Sigmoid colon (tissue), 7 donors: ENCODE data around the gene MAN2B1. TPM values are rescaled to one million over a fixed set of nuclear protein-coding genes. Genes with fewer than 3 reads are reported as not detected.

Experiments
- DNase-seq: peaks from one replicate; pipeline ENCODE4 v3.0.0-alpha.2; 2019
- H3K27ac ChIP-seq, 4 donors: fragments of 200-600 bp; sonication (generic); one replicate each; pipeline ENCODE4 v1.5.1; 2016 to 2019; ENCODE audit warnings: mild to moderate bottlenecking in 1 of 4
- H3K27me3 ChIP-seq, 3 donors: fragments of 200-600 bp; sonication (generic); one replicate each; pipeline ENCODE4 v1.5.1; 2019; ENCODE audit warnings: mild to moderate bottlenecking in 1 of 3
- H3K36me3 ChIP-seq, 4 donors: fragments of 200-600 bp; sonication (generic); one replicate each; pipeline ENCODE4 v1.5.1; 2016 to 2019
- H3K4me1 ChIP-seq, 4 donors: fragments of 200-600 bp; sonication (generic); one replicate each; pipeline ENCODE4 v1.5.1; 2017 to 2019
- H3K4me3 ChIP-seq, 4 donors: fragments of 200-600 bp; sonication (generic); one replicate each; pipeline ENCODE4 v1.5.1; 2017 to 2019; ENCODE audit warnings: mild to moderate bottlenecking in 2 of 4, moderate library complexity in 1 of 4
- H3K9me3 ChIP-seq, 4 donors: fragments of 200-600 bp in 3 of 4; sonication (generic) in 3 of 4; one replicate each; pipeline versions ENCODE4 v1.5.1 to v1.6.1; 2013 to 2019
- CTCF ChIP-seq, 4 experiments: fragments of 450-650 bp in 3 of 4; fragments of 200-600 bp in 1 of 4; IDR thresholded peaks; one replicate each; pipeline ENCODE4 v1.5.1; 2016 to 2019; ENCODE audit warnings: antibody characterized with exemption in 4 of 4, mild to moderate bottlenecking in 3 of 4, moderate library complexity in 2 of 4
- EP300 ChIP-seq, 4 donors: sonication (generic); formaldehyde crosslinking; IDR thresholded peaks; one replicate each; pipeline ENCODE4 v1.6.1; 2017; ENCODE audit warnings: antibody characterized with exemption in 4 of 4
- POLR2A ChIP-seq, 2 donors: fragments of 450-650 bp; IDR thresholded peaks; one replicate each; pipeline ENCODE4 v1.6.1; 2016; ENCODE audit warnings: antibody characterized with exemption in 2 of 2, mild to moderate bottlenecking in 2 of 2, moderate library complexity in 2 of 2
- POLR2AphosphoS5 ChIP-seq, 4 donors: sonication (generic); formaldehyde crosslinking; IDR thresholded peaks; one replicate each; pipeline ENCODE4 v1.6.1; 2017; ENCODE audit warnings: antibody characterized with exemption in 4 of 4
- WGBS, 2 donors: extraction: QIAGEN DNeasy Blood & Tissue Kit; methylation state at CpG; one replicate each; pipeline ENCODE4 v1.1.7; 2013; 5-methylcytosine and 5-hydroxymethylcytosine counted together
- intact Hi-C: fragments of 100-400 bp; cut with DNase I; formaldehyde crosslinking; loops from one replicate; pipeline ENCODE4 v1.15.1; 2023
- polyA plus RNA-seq, 3 donors: library from polyadenylated mRNA; stranded (reverse); fragments of 200-250 nt; gene quantifications; one replicate each; pipeline ENCODE4 v1.2.3, GENCODE V29; 2013
- total RNA-seq, 4 donors: library from RNA; depleted of rRNA; stranded (reverse); fragments of >200 nt; gene quantifications; one replicate each; pipeline ENCODE4 v1.1.0, GENCODE V29; 2016
- donor health status: healthy with polysubstance abuse.
- donor health status: Bipolar disorder and iron deficiency.
- donor health status: healthy.

MAN2B1 gene
- total and polyA plus RNA-seq, 7 donors = 26.4 to 75.6 (median 59.8) TPM

GRCh38 chr19:12642506-12642905, 24.0 kb downstream of the MAN2B1 start:
- peaks cover 0 to 15% (median 15%) of the 10 kb centered on the region in 4 donors for H3K4me1 ChIP-seq
- no peak for DNase-seq
- H3K9me3 ChIP-seq = no peaks in the 10 kb centered on the region
- H3K27ac ChIP-seq = no peak overlapping the region
- intact Hi-C loops = no loop called here
- no peak overlapping the region for H3K4me3 ChIP-seq
- H3K27me3 ChIP-seq = no peaks in the 10 kb centered on the region
- H3K36me3 ChIP-seq = no peaks in the 10 kb centered on the region
- TF ChIP-seq POLR2A (IDR thresholded peaks at IDR 0.05) = no peak
- TF ChIP-seq POLR2AphosphoS5 (IDR thresholded peaks at IDR 0.05) = no peak
- no peak for TF ChIP-seq EP300 (IDR thresholded peaks at IDR 0.05)
- TF ChIP-seq CTCF (IDR thresholded peaks at IDR 0.05) = no peak
- WGBS, 2 donors = 95 to 96% methylated on average over 26 of the region's 26 CpGs

GRCh38 chr19:12641456-12641855, 25.1 kb downstream of the MAN2B1 start:
- WGBS, 2 donors = 73 to 84% methylated on average over 13 of the region's 13 CpGs
- Histone ChIP-seq H3K27ac (no peak overlapping the region), H3K27me3 (no peaks in the 10 kb centered on the region), H3K4me3 (no peak overlapping the region), H3K4me1 (peaks cover 0 to 12% (median 11%) of the 10 kb centered on the region in 4 donors), H3K9me3 (no peaks in the 10 kb centered on the region), H3K36me3 (no peaks in the 10 kb centered on the region)
- no peak for DNase-seq
- TF ChIP-seq EP300 (IDR thresholded peaks at IDR 0.05) = no peak
- TF ChIP-seq POLR2AphosphoS5 (IDR thresholded peaks at IDR 0.05) = no peak
- TF ChIP-seq POLR2A (IDR thresholded peaks at IDR 0.05) = no peak
- TF ChIP-seq CTCF (IDR thresholded peaks at IDR 0.05) = no peak
- intact Hi-C loops = no loop called here

GRCh38 chr19:12639901-12640613, 26.5 kb downstream of the MAN2B1 start:
- Histone ChIP-seq H3K27me3 (no peaks in the 10 kb centered on the region), H3K9me3 (no peaks in the 10 kb centered on the region), H3K4me3 (peak overlapping the region in 3 of 4 donors; percentile 18 to 37 (median 30)), H3K4me1 (peaks cover 0 to 12% (median 11%) of the 10 kb centered on the region in 4 donors), H3K27ac (no peak overlapping the region), H3K36me3 (no peaks in the 10 kb centered on the region)
- DNase-seq = peak; percentile 88
- TF ChIP-seq CTCF (IDR thresholded peaks at IDR 0.05) = peak; percentile 57 to 80 (median 64)
- peak in 1 of 4 donors; percentile 10 for TF ChIP-seq POLR2AphosphoS5 (IDR thresholded peaks at IDR 0.05)
- no peak for TF ChIP-seq POLR2A (IDR thresholded peaks at IDR 0.05)
- no peak for TF ChIP-seq EP300 (IDR thresholded peaks at IDR 0.05)
- intact Hi-C loops = no loop called here
- WGBS, 2 donors = 10% methylated on average over 39 of the region's 39 CpGs

- H3K27me3 ChIP-seq = no peaks in the 10 kb centered on the region
- peaks cover 0 to 12% (median 11%) of the 10 kb centered on the region in 4 donors for H3K4me1 ChIP-seq
- no peaks in the 10 kb centered on the region for H3K9me3 ChIP-seq
- H3K27ac ChIP-seq = no peak overlapping the region
- intact Hi-C loops = no loop called here
- DNase-seq = no peak
- 94 to 97% methylated on average over 22 of the region's 22 CpGs for WGBS, 2 donors
- TF ChIP-seq POLR2A (IDR thresholded peaks at IDR 0.05) (no peak), POLR2AphosphoS5 (IDR thresholded peaks at IDR 0.05) (peak in 2 of 4 donors; percentile 5 to 8)
- H3K36me3 ChIP-seq = no peaks in the 10 kb centered on the region
- no peak overlapping the region for H3K4me3 ChIP-seq
Measured at GRCh38 chr19:12638611-12639182, 27.8 kb downstream of the MAN2B1 start.

GRCh38 chr19:12636631-12637030, 29.9 kb downstream of the MAN2B1 start:
- peaks cover 0 to 12% (median 11%) of the 10 kb centered on the region in 4 donors for H3K4me1 ChIP-seq
- no peak overlapping the region for H3K27ac ChIP-seq
- H3K27me3 ChIP-seq = no peaks in the 10 kb centered on the region
- intact Hi-C loops = no loop called here
- WGBS, 2 donors = 35 to 81% methylated on average over 13 of the region's 13 CpGs
- no peaks in the 10 kb centered on the region for H3K9me3 ChIP-seq
- no peak for DNase-seq
- H3K36me3 ChIP-seq = peaks cover 0 to 3% (median 0%) of the 10 kb centered on the region in 4 donors
- no peak overlapping the region for H3K4me3 ChIP-seq
- no peak for TF ChIP-seq POLR2A (IDR thresholded peaks at IDR 0.05)
- TF ChIP-seq EP300 (IDR thresholded peaks at IDR 0.05) = no peak
- TF ChIP-seq CTCF (IDR thresholded peaks at IDR 0.05) = no peak
- TF ChIP-seq POLR2AphosphoS5 (IDR thresholded peaks at IDR 0.05) = no peak
